Measurements from ENCODE around the gene CFAP53.
"Not testable (repeated sequence)": the region's sequence is repeated elsewhere in the genome, so short reads cannot be mapped to it uniquely, and the experiment has no call there.

The CFAP53 gene

DNA sequence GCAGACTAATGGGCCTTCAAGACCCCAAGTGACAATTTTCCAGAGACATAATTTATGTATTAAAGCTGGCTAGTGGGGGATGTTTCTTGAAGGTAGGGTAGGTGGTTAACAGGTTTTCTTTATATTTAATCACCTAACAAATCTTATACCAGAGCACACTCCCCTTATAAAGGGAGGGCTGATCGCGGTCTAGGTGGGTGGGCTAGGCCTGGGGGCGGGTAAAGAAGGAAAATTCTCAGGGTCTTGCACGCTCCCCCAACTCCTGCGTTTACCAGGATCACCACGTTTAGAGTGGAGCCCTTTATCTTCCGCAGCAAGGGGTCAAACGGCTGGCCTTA is 41.1 kb upstream of the CFAP53 start:
- Histone ChIP-seq H3K27ac (ENCODE audit: low read depth, low read length) (no peak overlapping the region), H3K36me3 (ENCODE audit: control insufficient read depth in 5 of 5, insufficient read depth in 5 of 5, low read length in 5 of 5) (no peaks in the 10 kb centered on the region), H3K9me3 (ENCODE audit: control insufficient read depth in 5 of 5, low read length in 5 of 5) (no peaks in the 10 kb centered on the region), H3K4me1 (ENCODE audit: control insufficient read depth in 5 of 5, insufficient read depth in 5 of 5, low read length in 5 of 5) (peaks cover 2 to 16% (median 12%) of the 10 kb centered on the region in 5 donors), H3K27me3 (ENCODE audit: control insufficient read depth in 5 of 5, insufficient read depth in 4 of 5, low read length in 5 of 5) (peaks cover 0 to 9% (median 3%) of the 10 kb centered on the region in 5 donors), H3K9ac (ENCODE audit: low read length in 5 of 5) (peak overlapping the region in 3 of 5 donors; percentile 60 to 68 (median 66)), H3K4me3 (ENCODE audit: low read depth in 1 of 5, low read length in 5 of 5) (peak overlapping the region; percentile 63 to 86 (median 70))

DNA sequence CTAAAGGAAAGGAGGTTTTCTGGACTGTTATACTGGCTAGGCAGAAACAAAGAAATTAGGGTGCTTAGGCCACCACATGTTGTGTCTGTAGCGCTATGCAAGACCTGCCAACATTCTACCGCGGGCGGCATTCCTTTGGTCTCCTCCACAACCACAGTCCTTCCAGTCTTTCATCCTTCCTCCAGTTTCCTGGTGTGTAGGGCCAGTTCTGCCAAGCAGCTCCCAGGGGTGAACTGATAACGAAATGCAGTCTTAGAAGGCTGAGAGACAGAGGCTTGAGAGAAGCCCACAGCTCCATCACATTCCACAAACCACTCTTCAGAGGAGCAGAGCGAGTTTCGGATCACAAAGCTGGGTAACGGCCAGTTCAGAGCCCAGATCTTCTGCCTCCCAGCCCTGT is 40.6 kb upstream of the CFAP53 start:
- Histone ChIP-seq H3K9ac (ENCODE audit: low read length in 5 of 5) (peak overlapping the region in 1 of 5 donors; percentile 68), H3K36me3 (ENCODE audit: control insufficient read depth in 5 of 5, insufficient read depth in 5 of 5, low read length in 5 of 5) (no peaks in the 10 kb centered on the region), H3K9me3 (ENCODE audit: control insufficient read depth in 5 of 5, low read length in 5 of 5) (no peaks in the 10 kb centered on the region), H3K27me3 (ENCODE audit: control insufficient read depth in 5 of 5, insufficient read depth in 4 of 5, low read length in 5 of 5) (peaks cover 0 to 9% (median 5%) of the 10 kb centered on the region in 5 donors), H3K27ac (ENCODE audit: low read depth, low read length) (no peak overlapping the region), H3K4me1 (ENCODE audit: control insufficient read depth in 5 of 5, insufficient read depth in 5 of 5, low read length in 5 of 5) (peaks cover 2 to 16% (median 12%) of the 10 kb centered on the region in 5 donors), H3K4me3 (ENCODE audit: low read depth in 1 of 5, low read length in 5 of 5) (peak overlapping the region; percentile 63 to 86 (median 70))

DNA sequence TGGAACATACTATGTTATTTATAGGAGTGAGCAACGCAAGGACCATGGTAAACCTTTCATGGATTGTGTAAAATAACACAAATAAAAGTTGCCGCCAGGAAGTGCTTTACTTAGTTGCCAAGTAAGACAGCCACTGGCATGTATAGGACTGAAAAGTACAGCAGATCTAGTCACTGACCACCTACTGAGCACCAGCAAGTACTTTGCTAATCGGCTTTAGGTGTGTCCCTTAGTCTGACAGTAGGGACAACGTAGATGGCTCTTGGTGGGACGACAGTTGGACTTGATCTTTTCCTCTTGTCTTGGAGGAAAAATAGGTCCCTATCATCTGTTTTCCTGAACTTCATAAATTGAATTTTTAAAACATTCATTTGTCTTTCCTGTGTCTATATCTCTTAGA is 34.8 kb upstream of the CFAP53 start:
- Histone ChIP-seq H3K9ac (ENCODE audit: low read length in 5 of 5) (no peak overlapping the region), H3K27me3 (ENCODE audit: control insufficient read depth in 5 of 5, insufficient read depth in 4 of 5, low read length in 5 of 5) (peaks cover 2 to 16% (median 5%) of the 10 kb centered on the region in 5 donors), H3K4me1 (ENCODE audit: control insufficient read depth in 5 of 5, insufficient read depth in 5 of 5, low read length in 5 of 5) (peaks cover 0 to 13% (median 13%) of the 10 kb centered on the region in 5 donors), H3K27ac (ENCODE audit: low read depth, low read length) (no peak overlapping the region), H3K36me3 (ENCODE audit: control insufficient read depth in 5 of 5, insufficient read depth in 5 of 5, low read length in 5 of 5) (no peaks in the 10 kb centered on the region), H3K9me3 (ENCODE audit: control insufficient read depth in 5 of 5, low read length in 5 of 5) (no peaks in the 10 kb centered on the region), H3K4me3 (ENCODE audit: low read depth in 1 of 5, low read length in 5 of 5) (no peak overlapping the region)

DNA sequence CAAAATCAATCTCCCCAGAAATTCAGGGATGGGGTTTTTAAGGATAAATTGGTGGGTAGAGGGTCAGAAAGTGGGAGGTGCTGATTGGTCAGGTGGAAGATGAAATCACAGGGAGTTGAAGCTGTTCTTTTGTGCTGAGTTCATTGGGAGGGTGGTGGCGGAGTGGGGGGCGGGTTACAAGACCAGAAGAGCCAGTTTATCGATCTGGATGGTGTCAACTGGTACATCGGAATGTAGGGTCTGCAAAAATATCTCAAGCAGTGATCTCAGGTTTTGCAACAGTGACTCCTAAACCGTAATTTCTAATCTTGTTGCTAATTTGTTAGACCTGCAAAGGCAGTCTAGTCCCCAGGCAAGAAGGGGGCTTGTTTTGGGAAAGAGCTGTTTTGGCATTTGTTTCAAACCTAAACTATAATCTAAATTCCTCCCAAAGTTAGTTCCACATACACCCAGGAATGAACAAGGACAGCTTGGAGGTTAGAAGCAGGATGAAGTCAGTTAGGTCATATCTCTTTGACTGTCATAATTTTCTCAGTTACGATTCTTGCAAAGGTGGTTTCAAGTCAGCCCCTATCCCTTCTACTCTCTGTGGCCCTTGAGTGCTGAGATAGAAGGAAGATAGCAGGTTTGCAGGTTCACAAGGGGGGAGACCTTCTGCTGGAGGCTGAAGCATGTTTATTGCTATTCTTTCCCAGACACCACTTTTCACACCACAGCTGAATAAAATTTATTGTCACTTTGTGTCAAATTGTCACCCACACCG is 33.5 kb upstream of the CFAP53 start:
- H3K27me3 ChIP-seq (ENCODE audit: control insufficient read depth in 5 of 5, insufficient read depth in 4 of 5, low read length in 5 of 5), result peaks cover 2 to 16% (median 5%) of the 10 kb centered on the region in 5 donors
- no peak overlapping the region for H3K9ac ChIP-seq (ENCODE audit: low read length in 5 of 5)
- no peak overlapping the region for H3K4me3 ChIP-seq (ENCODE audit: low read depth in 1 of 5, low read length in 5 of 5)
- H3K27ac ChIP-seq (ENCODE audit: low read depth, low read length), result no peak overlapping the region
- H3K4me1 ChIP-seq (ENCODE audit: control insufficient read depth in 5 of 5, insufficient read depth in 5 of 5, low read length in 5 of 5), result peaks cover 0 to 13% (median 13%) of the 10 kb centered on the region in 5 donors
- H3K36me3 ChIP-seq (ENCODE audit: control insufficient read depth in 5 of 5, insufficient read depth in 5 of 5, low read length in 5 of 5), result no peaks in the 10 kb centered on the region
- H3K9me3 ChIP-seq (ENCODE audit: control insufficient read depth in 5 of 5, low read length in 5 of 5), result no peaks in the 10 kb centered on the region

DNA sequence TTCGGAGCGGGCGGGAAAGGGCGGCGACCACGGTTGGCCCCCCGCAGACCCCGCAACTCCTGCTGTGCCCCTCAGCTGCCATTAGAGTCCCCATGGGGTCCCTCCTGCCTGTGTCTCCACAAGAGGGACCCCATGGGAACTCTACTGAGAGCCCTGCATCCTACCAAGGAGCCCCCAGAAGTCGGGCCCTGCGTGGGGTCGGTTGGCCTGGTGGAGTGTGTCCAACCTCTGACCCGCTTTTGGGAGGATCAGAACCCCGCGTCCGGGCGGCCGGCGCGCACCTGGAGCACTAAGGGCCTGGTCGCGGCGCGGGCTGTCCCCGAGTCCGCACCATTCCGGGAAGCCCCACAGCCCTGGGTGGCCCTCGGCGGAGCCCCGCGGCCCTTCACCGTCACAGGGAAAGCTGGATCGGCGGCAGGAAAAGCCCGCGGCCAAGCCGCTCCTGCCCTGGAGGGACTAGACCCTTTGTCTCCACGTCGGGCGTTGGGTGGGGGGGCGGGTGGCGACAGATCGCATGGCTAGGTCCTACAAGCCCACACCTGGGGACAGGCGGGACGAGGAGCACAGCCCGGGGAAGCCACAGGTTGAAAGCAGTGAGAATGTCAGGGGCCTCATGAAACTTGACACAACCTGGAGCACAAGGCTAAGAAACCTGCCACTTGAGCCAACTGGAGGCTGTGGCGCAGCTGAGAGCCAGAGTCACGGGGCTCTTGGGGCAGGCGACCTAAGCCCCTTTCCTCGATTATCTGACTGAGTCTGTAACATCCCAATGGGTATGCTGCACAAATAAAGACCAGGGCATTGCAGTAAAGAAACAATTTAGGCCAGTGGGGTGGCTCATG is 32.4 kb upstream of the CFAP53 start:
- Histone ChIP-seq H3K9me3 (ENCODE audit: control insufficient read depth in 5 of 5, low read length in 5 of 5) (no peaks in the 10 kb centered on the region), H3K4me1 (ENCODE audit: control insufficient read depth in 5 of 5, insufficient read depth in 5 of 5, low read length in 5 of 5) (peaks cover 0 to 13% (median 13%) of the 10 kb centered on the region in 5 donors), H3K4me3 (ENCODE audit: low read depth in 1 of 5, low read length in 5 of 5) (peak overlapping the region; percentile 56 to 87 (median 76)), H3K27ac (ENCODE audit: low read depth, low read length) (no peak overlapping the region), H3K27me3 (ENCODE audit: control insufficient read depth in 5 of 5, insufficient read depth in 4 of 5, low read length in 5 of 5) (peaks cover 2 to 12% (median 5%) of the 10 kb centered on the region in 5 donors), H3K36me3 (ENCODE audit: control insufficient read depth in 5 of 5, insufficient read depth in 5 of 5, low read length in 5 of 5) (no peaks in the 10 kb centered on the region), H3K9ac (ENCODE audit: low read length in 5 of 5) (peak overlapping the region in 1 of 5 donors; percentile 40)

DNA sequence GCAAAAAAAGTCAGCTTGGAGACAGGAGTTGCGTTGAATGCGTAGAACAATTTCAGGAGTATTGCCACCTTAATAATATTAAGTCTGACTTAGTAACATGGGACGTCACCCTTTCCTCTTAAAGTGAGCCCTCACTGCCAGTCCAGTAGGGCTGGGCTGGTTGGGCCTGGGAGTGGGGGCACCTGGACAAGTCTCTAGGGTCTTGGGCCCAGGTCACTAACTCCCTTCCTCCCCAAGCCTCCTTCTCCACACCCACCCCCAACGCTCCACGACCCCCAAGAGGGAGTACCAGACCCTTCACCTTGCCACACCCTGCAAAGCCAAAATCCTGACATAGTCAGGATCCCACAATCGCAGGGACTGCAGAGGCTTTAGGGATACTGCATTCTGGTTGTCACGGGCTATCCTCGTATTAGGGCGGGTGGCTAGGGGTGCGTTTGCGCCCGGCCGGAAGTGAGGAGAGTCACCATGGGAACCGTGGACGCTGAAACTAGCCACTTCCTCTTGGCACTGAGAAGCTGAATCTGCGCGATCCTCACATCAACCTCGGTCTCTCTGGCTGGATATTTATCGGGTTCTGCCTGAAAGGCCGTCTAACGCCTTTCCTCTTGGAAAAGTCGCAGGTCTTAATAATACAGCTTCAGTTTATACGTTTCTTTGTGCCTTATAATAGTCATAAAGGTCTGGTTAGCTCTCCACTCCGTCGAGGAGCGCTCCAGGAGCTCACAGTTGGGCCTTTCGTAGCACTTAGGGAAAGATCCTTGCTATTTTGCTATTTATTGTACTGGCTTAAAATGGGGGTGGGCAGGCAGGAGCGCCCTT is 31.5 kb upstream of the CFAP53 start:
- Histone ChIP-seq H3K9me3 (ENCODE audit: control insufficient read depth in 5 of 5, low read length in 5 of 5) (no peaks in the 10 kb centered on the region), H3K9ac (ENCODE audit: low read length in 5 of 5) (peak overlapping the region in 2 of 5 donors; percentile 40 to 53), H3K4me1 (ENCODE audit: control insufficient read depth in 5 of 5, insufficient read depth in 5 of 5, low read length in 5 of 5) (peaks cover 0 to 13% (median 13%) of the 10 kb centered on the region in 5 donors), H3K4me3 (ENCODE audit: low read depth in 1 of 5, low read length in 5 of 5) (peak overlapping the region; percentile 56 to 87 (median 76)), H3K27me3 (ENCODE audit: control insufficient read depth in 5 of 5, insufficient read depth in 4 of 5, low read length in 5 of 5) (peaks cover under 1 to 12% (median 5%) of the 10 kb centered on the region in 5 donors), H3K27ac (ENCODE audit: low read depth, low read length) (no peak overlapping the region), H3K36me3 (ENCODE audit: control insufficient read depth in 5 of 5, insufficient read depth in 5 of 5, low read length in 5 of 5) (no peaks in the 10 kb centered on the region)

DNA sequence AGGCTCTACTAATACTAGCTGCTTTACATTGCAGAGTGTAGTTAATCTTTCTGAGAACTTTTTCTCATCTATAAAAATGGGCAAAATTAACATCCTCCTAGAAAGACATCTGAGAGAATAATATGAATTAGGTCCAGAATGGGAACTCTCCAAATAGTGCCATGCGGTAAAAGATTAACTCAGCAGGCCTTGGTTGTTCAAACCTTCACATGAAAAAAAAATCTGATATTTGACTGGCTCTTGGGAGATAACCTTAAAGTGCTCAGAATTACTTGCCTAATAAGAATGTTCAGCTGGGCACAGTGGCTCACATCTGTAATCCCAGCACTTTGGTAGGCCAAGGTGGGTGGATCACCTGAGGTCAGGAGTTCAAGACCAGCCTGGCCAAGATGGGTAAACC is 26.7 kb upstream of the CFAP53 start:
- Histone ChIP-seq H3K36me3 (ENCODE audit: control insufficient read depth in 5 of 5, insufficient read depth in 5 of 5, low read length in 5 of 5) (no peaks in the 10 kb centered on the region), H3K4me1 (ENCODE audit: control insufficient read depth in 5 of 5, insufficient read depth in 5 of 5, low read length in 5 of 5) (peaks cover 0 to 10% (median 7%) of the 10 kb centered on the region in 5 donors), H3K4me3 (ENCODE audit: low read depth in 1 of 5, low read length in 5 of 5) (no peak overlapping the region), H3K27ac (ENCODE audit: low read depth, low read length) (no peak overlapping the region), H3K9me3 (ENCODE audit: control insufficient read depth in 5 of 5, low read length in 5 of 5) (no peaks in the 10 kb centered on the region), H3K27me3 (ENCODE audit: control insufficient read depth in 5 of 5, insufficient read depth in 4 of 5, low read length in 5 of 5) (no peaks in the 10 kb centered on the region), H3K9ac (ENCODE audit: low read length in 5 of 5) (no peak overlapping the region)

DNA sequence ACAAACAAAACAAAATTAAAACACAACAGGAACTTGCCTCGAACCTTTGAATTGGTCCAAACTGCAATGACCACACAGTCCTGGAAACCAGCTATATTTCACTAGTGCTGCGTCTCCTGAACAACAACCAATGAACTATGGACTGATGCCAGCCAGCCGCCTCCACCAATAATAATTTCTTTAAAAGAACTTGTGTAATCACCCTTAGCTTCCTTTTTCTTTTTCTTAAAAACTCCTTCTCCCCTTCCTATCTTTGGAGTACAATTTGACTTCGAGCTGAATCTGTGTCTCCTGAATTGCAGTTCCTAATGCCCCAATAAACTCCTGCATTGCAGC is 22.8 kb upstream of the CFAP53 start:
- Histone ChIP-seq H3K36me3 (ENCODE audit: control insufficient read depth in 5 of 5, insufficient read depth in 5 of 5, low read length in 5 of 5) (peaks cover 0 to 20% (median 17%) of the 10 kb centered on the region in 5 donors), H3K4me3 (ENCODE audit: low read depth in 1 of 5, low read length in 5 of 5) (no peak overlapping the region), H3K9ac (ENCODE audit: low read length in 5 of 5) (no peak overlapping the region), H3K27me3 (ENCODE audit: control insufficient read depth in 5 of 5, insufficient read depth in 4 of 5, low read length in 5 of 5) (no peaks in the 10 kb centered on the region), H3K27ac (ENCODE audit: low read depth, low read length) (no peak overlapping the region), H3K4me1 (ENCODE audit: control insufficient read depth in 5 of 5, insufficient read depth in 5 of 5, low read length in 5 of 5) (peaks cover 3 to 17% (median 11%) of the 10 kb centered on the region in 5 donors), H3K9me3 (ENCODE audit: control insufficient read depth in 5 of 5, low read length in 5 of 5) (no peaks in the 10 kb centered on the region)

DNA sequence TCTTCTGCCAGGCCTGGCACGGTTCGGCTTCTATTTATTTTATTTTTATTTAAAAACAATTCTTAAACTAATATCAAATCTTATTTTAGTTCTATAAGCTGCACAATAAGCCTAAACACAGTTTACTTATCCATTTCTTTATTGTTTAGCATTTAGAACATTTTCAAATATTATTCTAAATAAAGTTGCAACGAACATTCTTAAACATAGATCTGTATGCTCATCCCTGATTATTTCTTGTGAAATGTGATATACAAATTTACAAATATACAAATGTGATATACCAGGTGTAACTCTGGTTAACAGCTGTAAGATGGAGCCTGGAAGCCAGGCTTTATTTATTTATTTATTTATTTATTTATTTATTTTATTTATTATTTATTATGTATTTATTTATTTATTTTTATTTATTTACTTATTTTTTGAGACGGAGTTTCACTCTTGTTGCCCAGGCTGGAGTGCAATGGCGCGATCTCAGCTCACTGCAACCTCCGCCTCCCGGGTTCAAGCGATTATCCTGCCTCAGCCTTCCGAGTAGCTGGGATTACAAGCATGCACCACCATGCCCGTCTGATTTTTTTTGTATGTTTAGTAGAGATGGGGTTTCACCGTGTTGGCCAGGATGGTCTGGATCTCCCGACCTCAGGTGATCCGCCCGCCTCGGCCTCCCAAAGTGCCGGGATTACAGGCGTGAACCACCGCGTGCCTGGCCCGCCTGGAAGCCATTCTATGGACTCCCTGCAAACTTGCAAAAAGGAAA is 22.2 kb upstream of the CFAP53 start:
- not testable (repeated sequence) for H3K9me3 ChIP-seq (ENCODE audit: control insufficient read depth in 5 of 5, low read length in 5 of 5); H3K27me3 ChIP-seq (ENCODE audit: control insufficient read depth in 5 of 5, insufficient read depth in 4 of 5, low read length in 5 of 5)
- H3K9ac ChIP-seq (ENCODE audit: low read length in 5 of 5), result peak overlapping the region; percentile 73 to 89 (median 83)
- H3K36me3 ChIP-seq (ENCODE audit: control insufficient read depth in 5 of 5, insufficient read depth in 5 of 5, low read length in 5 of 5), result peaks cover 0 to 26% (median 22%) of the 10 kb centered on the region in 5 donors
- peak overlapping the region; percentile 80 for H3K27ac ChIP-seq (ENCODE audit: low read depth, low read length)
- H3K4me1 ChIP-seq (ENCODE audit: control insufficient read depth in 5 of 5, insufficient read depth in 5 of 5, low read length in 5 of 5), result peaks cover 3 to 17% (median 11%) of the 10 kb centered on the region in 5 donors
- H3K4me3 ChIP-seq (ENCODE audit: low read depth in 1 of 5, low read length in 5 of 5), result peak overlapping the region; percentile 73 to 99 (median 92)
